Skeletal muscle tissue (tissue), 4 donors: ENCODE data around the gene REG3G. TPM values are rescaled to one million over a fixed set of nuclear protein-coding genes. Genes with fewer than 3 reads are reported as not detected.
A peak's percentile ranks its signal among the peaks of the same experiment; 100 is the strongest.

Source experiments
- H3K27ac ChIP-seq: one replicate; pipeline ENCODE4 v1.7.0; 2013; ENCODE audit warnings: mild to moderate bottlenecking, low read depth, low read length, inconsistent platforms
- H3K27me3 ChIP-seq, 3 donors: one replicate each; pipeline ENCODE4 v1.7.0; 2013; ENCODE audit warnings: low read length in 3 of 3; ENCODE audit not compliant: control insufficient read depth in 3 of 3, insufficient read depth in 3 of 3
- H3K36me3 ChIP-seq, 3 donors: one replicate each; pipeline ENCODE4 v1.7.0; 2013; ENCODE audit warnings: low read length in 3 of 3; ENCODE audit not compliant: control insufficient read depth in 3 of 3, insufficient read depth in 3 of 3
- H3K4me1 ChIP-seq, 3 donors: one replicate each; pipeline ENCODE4 v1.7.0; 2013; ENCODE audit warnings: low read length in 3 of 3, mild to moderate bottlenecking in 3 of 3; ENCODE audit not compliant: control insufficient read depth in 3 of 3, insufficient read depth in 3 of 3
- H3K4me3 ChIP-seq, 3 donors: one replicate each; pipeline ENCODE4 v1.7.0; 2013; ENCODE audit warnings: low read length in 3 of 3
- H3K9ac ChIP-seq, 3 donors: one replicate each; pipeline ENCODE4 v1.7.0; 2013; ENCODE audit warnings: low read length in 3 of 3, mild to moderate bottlenecking in 3 of 3, moderate library complexity in 2 of 3, low read depth in 1 of 3
- H3K9me3 ChIP-seq, 3 donors: one replicate each; pipeline ENCODE4 v1.7.0; 2013; ENCODE audit warnings: low read length in 3 of 3; ENCODE audit not compliant: control insufficient read depth in 3 of 3
- total RNA-seq: library from RNA; depleted of rRNA; stranded (reverse); fragments of >200 nt; gene quantifications from one replicate; pipeline ENCODE4 v1.2.3, GENCODE V29; 2014
- donor health status: Osteomylitis.

The REG3G gene
- total RNA-seq, 1 donor from 2014 or later, result not detected

- Histone ChIP-seq H3K27me3 (peaks cover 25 to 29% (median 25%) of the 10 kb centered on the region in 3 donors), H3K27ac (no peak overlapping the region), H3K4me3 (peak overlapping the region in 2 of 3 donors; percentile 29 to 31), H3K9me3 (no peaks in the 10 kb centered on the region), H3K36me3 (no peaks in the 10 kb centered on the region), H3K9ac (peak overlapping the region in 1 of 3 donors; percentile 8), H3K4me1 (peaks cover 0 to 9% (median 8%) of the 10 kb centered on the region in 3 donors)
Measured at GRCh38 chr2:78992451-78992806, 33.1 kb upstream of the REG3G start.

- no peak overlapping the region for H3K27ac ChIP-seq
- no peaks in the 10 kb centered on the region for H3K36me3 ChIP-seq
- peak overlapping the region in 1 of 3 donors; percentile 16 for H3K9ac ChIP-seq
- H3K27me3 ChIP-seq, result peaks cover 25 to 29% (median 25%) of the 10 kb centered on the region in 3 donors
- H3K9me3 ChIP-seq, result no peaks in the 10 kb centered on the region
- peak overlapping the region; percentile 9 to 31 (median 29) for H3K4me3 ChIP-seq
- peaks cover 0 to 9% (median 8%) of the 10 kb centered on the region in 3 donors for H3K4me1 ChIP-seq
Measured at GRCh38 chr2:78992807-78993517, 32.5 kb upstream of the REG3G start.

- Histone ChIP-seq H3K36me3 (no peaks in the 10 kb centered on the region), H3K9ac (no peak overlapping the region), H3K9me3 (no peaks in the 10 kb centered on the region), H3K27ac (no peak overlapping the region), H3K4me1 (peaks cover 0 to 9% (median 8%) of the 10 kb centered on the region in 3 donors), H3K27me3 (peaks cover 25 to 29% (median 25%) of the 10 kb centered on the region in 3 donors), H3K4me3 (peak overlapping the region in 2 of 3 donors; percentile 9 to 31)
Measured at GRCh38 chr2:78993518-78994148, 31.9 kb upstream of the REG3G start.

GRCh38 chr2:78994789-78995188 lies 30.7 kb upstream of the REG3G start:
- no peaks in the 10 kb centered on the region for H3K36me3 ChIP-seq
- no peaks in the 10 kb centered on the region for H3K9me3 ChIP-seq
- H3K27ac ChIP-seq, result no peak overlapping the region
- H3K4me3 ChIP-seq, result no peak overlapping the region
- H3K9ac ChIP-seq, result no peak overlapping the region
- peaks cover 0 to 9% (median 8%) of the 10 kb centered on the region in 3 donors for H3K4me1 ChIP-seq
- peaks cover 25 to 29% (median 25%) of the 10 kb centered on the region in 3 donors for H3K27me3 ChIP-seq

- Histone ChIP-seq H3K9me3 (no peaks in the 10 kb centered on the region), H3K4me3 (no peak overlapping the region), H3K9ac (no peak overlapping the region), H3K27me3 (peaks cover 6 to 7% (median 6%) of the 10 kb centered on the region in 3 donors), H3K4me1 (no peaks in the 10 kb centered on the region), H3K36me3 (no peaks in the 10 kb centered on the region), H3K27ac (no peak overlapping the region)
Measured at GRCh38 chr2:78999406-78999805, 26.1 kb upstream of the REG3G start.

GRCh38 chr2:79000008-79000576 lies 25.4 kb upstream of the REG3G start:
- Histone ChIP-seq H3K9ac (no peak overlapping the region), H3K27ac (no peak overlapping the region), H3K4me3 (no peak overlapping the region), H3K36me3 (no peaks in the 10 kb centered on the region), H3K27me3 (no peaks in the 10 kb centered on the region), H3K9me3 (no peaks in the 10 kb centered on the region), H3K4me1 (no peaks in the 10 kb centered on the region)

GRCh38 chr2:79001285-79001684 lies 24.2 kb upstream of the REG3G start:
- Histone ChIP-seq H3K27me3 (no peaks in the 10 kb centered on the region), H3K4me1 (no peaks in the 10 kb centered on the region), H3K4me3 (no peak overlapping the region), H3K36me3 (no peaks in the 10 kb centered on the region), H3K9me3 (no peaks in the 10 kb centered on the region), H3K27ac (no peak overlapping the region), H3K9ac (no peak overlapping the region)

- Histone ChIP-seq H3K4me1 (no peaks in the 10 kb centered on the region), H3K27me3 (no peaks in the 10 kb centered on the region), H3K27ac (no peak overlapping the region), H3K36me3 (no peaks in the 10 kb centered on the region), H3K4me3 (no peak overlapping the region), H3K9ac (no peak overlapping the region), H3K9me3 (no peaks in the 10 kb centered on the region)
Measured at GRCh38 chr2:79004680-79005079, 20.8 kb upstream of the REG3G start.

- no peaks in the 10 kb centered on the region for H3K27me3 ChIP-seq
- no peaks in the 10 kb centered on the region for H3K9me3 ChIP-seq
- H3K9ac ChIP-seq, result no peak overlapping the region
- no peak overlapping the region for H3K4me3 ChIP-seq
- H3K27ac ChIP-seq, result no peak overlapping the region
- H3K36me3 ChIP-seq, result no peaks in the 10 kb centered on the region
- H3K4me1 ChIP-seq, result no peaks in the 10 kb centered on the region
Measured at GRCh38 chr2:79005216-79005615, 20.3 kb upstream of the REG3G start.

- no peaks in the 10 kb centered on the region for H3K4me1 ChIP-seq
- no peaks in the 10 kb centered on the region for H3K36me3 ChIP-seq
- H3K9ac ChIP-seq, result no peak overlapping the region
- H3K27ac ChIP-seq, result no peak overlapping the region
- no peaks in the 10 kb centered on the region for H3K9me3 ChIP-seq
- no peak overlapping the region for H3K4me3 ChIP-seq
- no peaks in the 10 kb centered on the region for H3K27me3 ChIP-seq
Measured at GRCh38 chr2:79009388-79009787, 16.1 kb upstream of the REG3G start.
